ENCODE data around the gene GNAO1. TPM values are rescaled to one million over a fixed set of nuclear protein-coding genes. Genes with fewer than 3 reads are reported as not detected.
A peak's percentile ranks its signal among the peaks of the same experiment; 100 is the strongest.

Gene GNAO1
- total RNA-seq, 4 donors from 2014 or later, result 1.4 to 4.4 (median 2.5) TPM

DNA sequence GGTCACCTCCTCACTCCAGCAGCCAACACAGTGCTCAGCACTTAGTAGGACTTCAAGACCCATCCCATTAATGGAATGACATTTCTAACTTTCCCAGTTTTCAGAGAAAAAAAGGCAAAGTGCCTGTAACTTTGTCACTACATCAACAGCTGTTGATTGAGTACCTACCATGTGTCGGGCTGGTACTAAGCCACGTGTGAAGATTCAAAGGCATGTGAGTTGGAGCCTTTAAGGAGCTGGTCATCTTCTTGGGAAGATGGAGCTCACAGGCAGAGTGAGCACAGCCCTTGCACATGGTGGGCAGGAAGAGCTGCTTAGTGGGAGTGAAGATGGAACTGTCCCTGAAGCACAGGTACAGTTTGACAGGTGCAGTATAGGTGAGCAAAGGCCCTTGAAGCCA, 88.6 kb downstream of the GNAO1 start:
- intact Hi-C loops (cut with DNase I), result no loop called here
- DNase-seq, result no peak
- WGBS, 2 donors, result 92 to 95% methylated on average over 2 of the region's 2 CpGs
- H3K36me3 ChIP-seq, result no peaks in the 10 kb centered on the region
- TF ChIP-seq POLR2A (IDR thresholded peaks at IDR 0.05), result no peak
- TF ChIP-seq, protein P1, sequence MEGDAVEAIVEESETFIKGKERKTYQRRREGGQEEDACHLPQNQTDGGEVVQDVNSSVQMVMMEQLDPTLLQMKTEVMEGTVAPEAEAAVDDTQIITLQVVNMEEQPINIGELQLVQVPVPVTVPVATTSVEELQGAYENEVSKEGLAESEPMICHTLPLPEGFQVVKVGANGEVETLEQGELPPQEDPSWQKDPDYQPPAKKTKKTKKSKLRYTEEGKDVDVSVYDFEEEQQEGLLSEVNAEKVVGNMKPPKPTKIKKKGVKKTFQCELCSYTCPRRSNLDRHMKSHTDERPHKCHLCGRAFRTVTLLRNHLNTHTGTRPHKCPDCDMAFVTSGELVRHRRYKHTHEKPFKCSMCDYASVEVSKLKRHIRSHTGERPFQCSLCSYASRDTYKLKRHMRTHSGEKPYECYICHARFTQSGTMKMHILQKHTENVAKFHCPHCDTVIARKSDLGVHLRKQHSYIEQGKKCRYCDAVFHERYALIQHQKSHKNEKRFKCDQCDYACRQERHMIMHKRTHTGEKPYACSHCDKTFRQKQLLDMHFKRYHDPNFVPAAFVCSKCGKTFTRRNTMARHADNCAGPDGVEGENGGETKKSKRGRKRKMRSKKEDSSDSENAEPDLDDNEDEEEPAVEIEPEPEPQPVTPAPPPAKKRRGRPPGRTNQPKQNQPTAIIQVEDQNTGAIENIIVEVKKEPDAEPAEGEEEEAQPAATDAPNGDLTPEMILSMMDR (IDR thresholded peaks at IDR 0.05), result no peak
- H3K27me3 ChIP-seq, result no peaks in the 10 kb centered on the region
- no peak overlapping the region for H3K4me3 ChIP-seq (replicated peaks in 1 of 3)
- H3K27ac ChIP-seq, result no peak overlapping the region
- peaks cover 0 to 10% of the 10 kb centered on the region in 2 donors for H3K4me1 ChIP-seq
- H3K9me3 ChIP-seq, result no peaks in the 10 kb centered on the region

DNA sequence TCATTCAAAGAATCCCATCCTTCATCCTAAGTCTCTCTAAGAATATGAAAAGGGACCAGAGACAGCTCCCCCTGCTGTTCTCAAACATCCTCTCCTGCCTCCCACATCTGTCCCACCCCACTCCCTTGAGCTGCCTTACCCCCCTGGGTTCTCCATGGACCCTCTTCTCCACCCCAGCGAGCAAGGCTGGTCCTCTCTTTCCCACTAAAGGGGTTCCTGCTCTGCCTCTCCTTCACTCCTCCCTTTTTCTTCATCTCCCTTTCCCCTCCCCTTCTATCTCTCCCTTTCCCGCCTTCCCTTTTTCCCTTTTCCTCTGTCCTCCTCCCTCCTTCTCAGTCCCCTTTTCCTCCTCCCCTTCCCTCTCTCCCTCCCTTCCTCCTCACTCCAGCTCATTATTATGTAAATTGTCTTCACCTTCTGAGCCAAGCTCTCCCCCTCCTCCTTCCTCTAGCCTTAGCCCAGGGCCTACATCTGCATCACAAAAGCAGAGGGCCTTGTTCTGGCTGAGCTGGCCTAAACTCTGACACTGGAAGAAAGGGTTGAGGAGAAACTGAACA, 90.0 kb downstream of the GNAO1 start:
- no peaks in the 10 kb centered on the region for H3K27me3 ChIP-seq
- WGBS, 2 donors, result 78 to 88% methylated on average over 2 of the region's 2 CpGs
- H3K36me3 ChIP-seq, result no peaks in the 10 kb centered on the region
- TF ChIP-seq POLR2A (IDR thresholded peaks at IDR 0.05), result no peak
- TF ChIP-seq, protein P1 (IDR thresholded peaks at IDR 0.05), result peak in 1 of 6 experiments; percentile 18
- intact Hi-C loops (cut with DNase I), result no loop called here
- no peak overlapping the region for H3K4me3 ChIP-seq (replicated peaks in 1 of 3)
- H3K27ac ChIP-seq, result no peak overlapping the region
- no peaks in the 10 kb centered on the region for H3K9me3 ChIP-seq
- peaks cover 0 to 12% of the 10 kb centered on the region in 2 donors for H3K4me1 ChIP-seq
- DNase-seq, result no peak

DNA sequence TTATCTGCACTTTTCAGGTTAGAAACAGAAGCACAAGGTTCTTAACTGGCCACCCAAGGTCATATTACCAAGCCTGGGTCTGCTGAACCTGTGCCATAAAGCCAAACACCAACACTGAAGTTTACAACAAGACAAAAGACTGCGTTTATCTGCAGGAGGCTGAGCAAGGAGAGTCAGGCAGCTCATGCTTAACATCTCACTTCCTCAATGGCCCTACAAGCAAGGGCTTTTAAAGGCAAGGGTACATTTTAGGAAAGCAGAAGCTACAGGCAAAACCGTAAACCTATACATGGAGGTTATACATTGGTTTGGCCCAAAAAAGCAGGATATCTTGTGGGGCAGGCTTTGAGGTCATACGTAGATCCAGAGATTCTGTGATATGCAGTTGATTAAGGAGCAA, 91.2 kb downstream of the GNAO1 start:
- H3K9me3 ChIP-seq, result no peaks in the 10 kb centered on the region
- DNase-seq, result no peak
- TF ChIP-seq POLR2A (IDR thresholded peaks at IDR 0.05), result no peak
- TF ChIP-seq, protein P1 (IDR thresholded peaks at IDR 0.05), result no peak
- H3K4me3 ChIP-seq (replicated peaks in 1 of 3), result no peak overlapping the region
- H3K36me3 ChIP-seq, result no peaks in the 10 kb centered on the region
- no peaks in the 10 kb centered on the region for H3K27me3 ChIP-seq
- H3K4me1 ChIP-seq, result peaks cover 0 to 12% of the 10 kb centered on the region in 2 donors
- intact Hi-C loops (cut with DNase I), result no loop called here
- H3K27ac ChIP-seq, result no peak overlapping the region
- 89 to 91% methylated on average over 3 of the region's 3 CpGs for WGBS, 2 donors

DNA sequence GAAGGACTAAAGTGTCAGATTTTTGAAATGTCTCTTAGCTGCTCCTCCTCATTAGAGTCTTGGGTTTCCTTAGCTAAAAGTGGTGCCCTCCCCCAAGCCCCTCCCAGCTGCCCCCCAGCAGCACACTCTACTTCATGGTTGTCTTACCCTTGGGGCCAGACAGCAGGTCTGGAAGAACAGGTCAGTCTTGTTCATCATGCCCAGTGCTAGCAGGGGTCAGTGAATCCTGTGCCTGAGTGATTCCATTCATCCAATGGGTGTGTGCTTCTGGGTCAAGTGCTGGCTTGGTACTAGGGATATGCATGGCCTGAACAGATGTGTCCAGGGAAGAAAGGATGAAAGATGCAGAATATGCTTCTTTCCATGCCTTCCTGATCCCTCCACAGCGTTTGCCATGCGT, 93.2 kb downstream of the GNAO1 start:
- intact Hi-C loops (cut with DNase I), result no loop called here
- WGBS, 2 donors, result 83 to 84% methylated on average over 2 of the region's 2 CpGs
- Histone ChIP-seq H3K4me3 (replicated peaks in 1 of 3) (no peak overlapping the region), H3K9me3 (no peaks in the 10 kb centered on the region), H3K4me1 (peaks cover 0 to 12% of the 10 kb centered on the region in 2 donors), H3K27me3 (no peaks in the 10 kb centered on the region), H3K36me3 (no peaks in the 10 kb centered on the region), H3K27ac (no peak overlapping the region)
- no peak for TF ChIP-seq POLR2A (IDR thresholded peaks at IDR 0.05)
- TF ChIP-seq, protein P1 (IDR thresholded peaks at IDR 0.05), result no peak
- DNase-seq, result peak in 1 of 2 donors; percentile 41

DNA sequence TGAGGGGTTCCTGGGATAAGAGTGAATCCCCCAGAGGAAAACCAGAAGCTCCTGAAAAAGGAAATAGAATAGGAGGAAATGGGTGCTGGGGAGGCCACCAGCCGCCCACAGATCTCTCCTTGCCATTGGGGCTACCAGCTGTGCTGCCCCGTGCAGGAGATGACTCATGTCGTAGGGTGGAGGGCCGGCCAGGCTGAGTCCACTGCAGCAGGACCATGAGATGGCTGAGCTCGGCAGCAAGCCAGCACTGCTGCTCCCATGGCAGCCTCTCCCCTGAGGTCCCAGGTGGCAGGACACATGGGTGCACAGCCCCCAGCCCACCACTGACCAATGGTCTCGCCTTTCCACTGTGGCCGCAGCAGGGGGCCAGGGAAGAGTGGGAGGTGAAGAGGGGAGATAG, 95.5 kb downstream of the GNAO1 start:
- Histone ChIP-seq H3K27ac (no peak overlapping the region), H3K4me3 (replicated peaks in 1 of 3) (no peak overlapping the region), H3K27me3 (no peaks in the 10 kb centered on the region), H3K4me1 (peaks cover 0 to 12% of the 10 kb centered on the region in 2 donors), H3K36me3 (no peaks in the 10 kb centered on the region), H3K9me3 (no peaks in the 10 kb centered on the region)
- no peak for DNase-seq
- WGBS, 2 donors, result 84 to 86% methylated on average over 4 to 6 of the region's 7 CpGs
- TF ChIP-seq, protein P1 (IDR thresholded peaks at IDR 0.05), result no peak
- intact Hi-C loops (cut with DNase I), result no loop called here
